IPS-11a (cell line): ENCODE data around the gene PDIA5.
A peak's percentile ranks its signal among the peaks of the same experiment; 100 is the strongest.

Experiments used
- H3K4me3 ChIP-seq: one replicate; pipeline ENCODE4 v1.5.1; 2013; ENCODE audit warnings: low read depth, low read length, control low read depth

Gene PDIA5

DNA sequence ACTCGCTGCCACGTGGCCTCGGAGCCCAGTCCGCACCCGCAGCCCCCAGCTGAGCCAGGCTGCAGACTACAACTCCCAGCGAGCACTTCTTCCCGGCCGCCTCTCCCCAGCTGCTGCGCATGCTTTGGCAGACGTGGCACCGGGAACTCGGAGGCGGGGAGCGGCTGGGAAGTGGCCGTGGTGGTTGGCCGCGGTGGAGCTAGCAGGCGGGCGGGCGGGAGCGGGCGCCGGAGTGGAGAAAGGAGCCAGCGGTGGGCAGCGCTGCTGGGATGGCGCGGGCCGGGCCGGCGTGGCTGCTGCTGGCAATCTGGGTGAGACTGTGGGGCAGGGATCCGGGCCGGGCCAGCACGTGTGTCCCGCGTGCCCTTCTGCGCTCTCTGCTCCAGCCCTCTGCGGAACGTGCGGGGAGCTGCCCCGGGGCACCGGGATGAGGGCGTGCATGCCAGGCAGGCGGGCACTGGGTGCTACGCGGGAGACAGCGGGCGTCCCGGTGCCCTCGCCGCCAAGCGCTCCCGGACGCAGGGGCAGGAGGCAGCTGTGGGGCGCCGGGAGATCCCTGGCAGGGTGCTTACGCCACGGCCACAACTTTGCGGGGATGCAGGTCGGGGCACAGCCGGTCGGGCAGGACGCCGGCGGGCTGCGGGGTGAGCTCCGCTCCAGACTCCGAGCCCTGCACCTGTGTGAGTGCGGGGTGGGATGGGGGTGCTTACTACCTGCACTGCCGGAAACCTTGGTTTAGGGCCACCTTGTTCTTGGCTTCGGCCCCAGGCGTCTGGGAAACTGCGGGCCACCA is at the start of gene PDIA5:
Gene PDIA5 (plus strand): TSS at position 130 of the 793 bp plus-strand sequence. CDS start 140 bp downstream, at position 270.
- peak within 1 kb of the TSS; percentile 81 for H3K4me3 ChIP-seq

DNA sequence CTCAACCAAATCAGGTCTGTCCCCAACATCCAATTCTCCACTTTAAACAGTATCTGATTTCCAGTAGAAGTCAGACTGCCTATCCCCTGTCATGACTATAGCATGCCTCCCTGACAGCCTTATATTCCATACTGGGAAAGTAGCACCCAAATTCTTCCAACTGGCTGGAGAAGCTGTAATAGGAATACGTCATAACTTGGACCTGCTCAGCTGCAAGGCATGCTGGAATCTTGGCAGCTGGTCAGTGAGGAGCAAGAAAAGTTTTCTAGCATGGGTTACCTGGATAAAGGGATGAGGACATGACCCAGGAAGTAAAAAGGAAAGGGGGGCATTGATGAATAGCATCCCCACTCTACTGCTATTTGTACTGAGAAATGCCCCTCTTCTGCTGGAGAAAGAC is 48.1 kb upstream of the PDIA5 start:
- H3K4me3 ChIP-seq, result no peak overlapping the region

DNA sequence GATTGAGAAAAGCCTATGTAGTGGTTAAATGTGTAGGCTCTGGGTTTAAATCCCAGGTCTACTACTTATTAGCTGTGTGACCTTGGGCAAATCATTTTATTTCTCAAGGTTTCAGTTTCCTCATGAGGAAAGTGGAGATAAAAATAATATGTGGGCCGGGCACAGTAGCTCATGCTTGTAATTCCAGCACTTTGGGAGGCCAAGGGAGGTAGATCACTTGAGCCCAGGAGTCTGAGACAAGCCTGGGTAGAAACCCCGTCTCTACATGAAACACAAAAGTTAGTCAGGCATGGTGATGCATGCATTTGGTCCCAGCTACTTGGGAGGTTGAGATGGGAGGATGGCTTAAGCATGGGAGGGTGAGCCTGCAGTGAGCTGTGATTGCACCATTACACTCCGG is 47.7 kb upstream of the PDIA5 start:
- H3K4me3 ChIP-seq, result no peak overlapping the region

DNA sequence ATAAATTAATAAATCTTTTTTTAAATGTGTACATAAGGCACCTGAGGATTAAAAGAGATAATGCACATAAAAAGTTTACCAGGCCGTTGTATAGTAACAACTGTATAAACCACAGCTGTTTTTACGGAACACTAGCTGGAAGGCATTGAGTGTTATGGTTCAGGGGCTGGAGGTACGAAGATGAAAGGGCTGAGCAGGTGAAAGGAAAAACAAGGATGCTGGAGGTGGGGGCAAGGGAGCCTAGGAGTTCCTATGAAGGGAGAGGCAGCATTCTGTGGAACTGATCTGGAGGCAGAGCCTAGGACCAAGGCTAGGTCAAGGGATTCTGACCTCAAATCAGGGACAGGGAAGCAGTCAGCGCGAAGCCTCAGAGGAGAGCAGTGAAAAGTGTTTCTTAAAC is 47.2 kb upstream of the PDIA5 start:
- no peak overlapping the region for H3K4me3 ChIP-seq

DNA sequence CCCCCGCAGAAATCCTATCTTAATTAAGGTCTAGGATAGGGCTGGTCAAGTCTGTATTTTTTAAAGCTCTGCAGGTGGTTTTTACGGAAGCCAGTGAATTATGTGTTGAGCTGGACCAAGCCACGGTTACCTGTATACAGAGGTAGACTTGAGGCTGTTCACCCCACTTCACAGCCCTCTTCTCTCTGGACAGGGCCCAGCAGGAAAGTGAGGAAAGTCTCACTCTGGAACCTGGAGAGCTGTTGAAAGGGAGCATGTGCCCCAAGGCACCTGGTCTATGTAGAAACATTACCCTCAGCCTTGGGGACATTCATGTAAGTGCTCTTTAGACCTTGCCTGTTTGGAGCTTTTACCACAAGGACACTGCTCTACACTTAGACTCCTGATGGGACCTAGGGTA is 46.1 kb upstream of the PDIA5 start:
- H3K4me3 ChIP-seq, result no peak overlapping the region

DNA sequence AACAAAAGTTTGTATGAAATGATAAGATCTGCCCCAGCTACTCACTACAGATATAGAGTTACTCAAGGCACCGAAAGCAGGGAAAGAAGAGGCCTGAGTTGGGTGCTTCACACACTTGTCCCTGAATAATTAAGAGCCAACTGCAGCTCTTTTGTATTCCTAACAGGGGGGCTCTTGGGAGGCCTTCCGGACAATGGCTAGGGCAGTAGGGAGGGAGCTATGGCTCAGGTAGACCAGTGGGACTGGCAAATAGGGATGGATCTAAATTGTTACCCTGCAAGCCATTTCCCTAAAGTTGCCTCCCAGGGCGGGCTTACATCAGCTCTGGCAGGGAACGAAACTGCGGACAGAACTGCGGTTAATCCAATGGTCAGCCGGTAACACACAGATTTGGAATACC is 45.4 kb upstream of the PDIA5 start:
- no peak overlapping the region for H3K4me3 ChIP-seq

DNA sequence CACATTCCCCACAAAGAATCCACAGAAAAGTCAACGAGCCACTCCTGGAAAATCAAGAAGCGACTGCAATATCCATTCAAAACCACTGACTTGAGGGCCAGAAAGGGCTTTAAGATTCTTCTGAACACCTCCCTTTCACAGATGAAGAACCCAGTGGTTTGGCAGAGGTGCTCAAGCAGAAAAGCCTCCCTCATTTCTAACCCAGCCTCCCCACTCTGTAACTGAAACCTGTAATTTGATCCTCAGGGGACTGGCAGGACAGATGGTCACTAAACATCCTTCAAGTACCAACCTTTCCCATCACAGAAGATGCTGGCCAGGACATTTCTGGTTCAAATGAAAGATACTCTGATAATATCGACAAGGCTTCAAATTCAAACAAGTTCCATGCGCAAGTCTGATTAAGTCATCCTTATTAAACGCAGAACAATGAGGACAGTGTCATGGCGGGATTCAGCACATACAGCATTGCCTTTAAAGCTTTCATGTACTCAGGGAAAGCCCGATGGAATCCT is 44.8 kb upstream of the PDIA5 start:
- H3K4me3 ChIP-seq, result no peak overlapping the region

DNA sequence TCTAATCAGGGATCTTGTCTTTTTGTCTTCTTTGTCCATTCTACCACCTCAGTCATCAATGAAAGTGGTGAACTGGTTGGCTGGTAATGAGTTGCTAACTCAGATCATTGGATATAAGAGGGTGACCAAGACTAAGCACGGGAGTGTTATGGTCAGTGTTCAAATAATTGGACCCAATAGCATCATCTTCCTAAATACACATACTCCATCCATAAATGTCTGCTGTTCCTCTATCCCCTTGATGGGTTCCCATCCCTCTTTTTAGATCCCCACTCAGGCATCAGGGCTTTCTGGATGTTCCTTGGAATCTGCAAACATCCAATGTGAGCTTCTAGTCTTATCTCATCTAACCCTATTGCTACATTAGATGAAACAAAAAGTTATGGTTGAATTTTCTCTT is 42.8 kb upstream of the PDIA5 start:
- H3K4me3 ChIP-seq, result no peak overlapping the region

DNA sequence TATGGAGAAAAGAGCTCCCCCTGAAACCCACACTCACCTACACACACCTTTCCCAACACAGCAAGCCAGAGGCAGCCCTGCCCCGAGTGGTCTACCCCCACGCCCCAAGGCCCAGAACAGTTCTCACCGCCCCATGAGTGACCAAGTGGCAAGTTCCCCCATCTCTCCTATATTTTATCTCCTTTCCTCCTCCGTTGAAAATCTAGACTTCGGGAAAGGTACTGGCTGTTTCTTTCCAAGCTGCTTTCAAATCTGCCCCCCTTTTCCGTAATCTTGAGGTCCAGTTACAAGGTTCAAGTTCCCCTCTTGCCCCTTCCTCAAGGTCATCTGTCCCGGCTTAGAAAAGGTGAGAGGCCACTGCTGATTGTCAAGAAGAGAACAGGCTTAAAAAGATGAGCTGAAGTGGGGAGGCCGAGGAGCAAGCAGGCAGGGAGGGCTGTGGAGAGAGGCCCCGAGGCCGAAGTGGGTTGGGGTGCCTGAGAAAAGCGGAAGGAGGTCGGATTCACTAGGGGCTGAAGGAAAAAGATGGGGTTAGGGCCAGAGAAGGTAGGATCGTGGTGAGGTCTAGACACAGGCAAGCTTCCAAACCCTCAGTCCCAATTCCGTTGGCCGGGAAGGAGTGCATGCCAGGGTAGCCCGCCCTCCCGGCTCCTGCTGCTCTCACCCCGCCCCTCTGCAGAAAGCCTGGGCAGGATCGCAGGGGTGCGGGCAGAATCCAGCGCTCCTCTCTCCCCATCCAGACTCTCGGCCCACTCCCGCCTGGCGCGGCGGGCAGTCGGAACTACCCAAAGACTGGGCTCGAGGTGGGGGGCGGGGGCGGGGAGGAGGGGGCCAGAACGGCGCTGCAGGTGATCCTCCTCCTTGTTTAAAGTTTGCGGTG is 40.9 kb upstream of the PDIA5 start:
- peak overlapping the region; percentile 74 for H3K4me3 ChIP-seq

DNA sequence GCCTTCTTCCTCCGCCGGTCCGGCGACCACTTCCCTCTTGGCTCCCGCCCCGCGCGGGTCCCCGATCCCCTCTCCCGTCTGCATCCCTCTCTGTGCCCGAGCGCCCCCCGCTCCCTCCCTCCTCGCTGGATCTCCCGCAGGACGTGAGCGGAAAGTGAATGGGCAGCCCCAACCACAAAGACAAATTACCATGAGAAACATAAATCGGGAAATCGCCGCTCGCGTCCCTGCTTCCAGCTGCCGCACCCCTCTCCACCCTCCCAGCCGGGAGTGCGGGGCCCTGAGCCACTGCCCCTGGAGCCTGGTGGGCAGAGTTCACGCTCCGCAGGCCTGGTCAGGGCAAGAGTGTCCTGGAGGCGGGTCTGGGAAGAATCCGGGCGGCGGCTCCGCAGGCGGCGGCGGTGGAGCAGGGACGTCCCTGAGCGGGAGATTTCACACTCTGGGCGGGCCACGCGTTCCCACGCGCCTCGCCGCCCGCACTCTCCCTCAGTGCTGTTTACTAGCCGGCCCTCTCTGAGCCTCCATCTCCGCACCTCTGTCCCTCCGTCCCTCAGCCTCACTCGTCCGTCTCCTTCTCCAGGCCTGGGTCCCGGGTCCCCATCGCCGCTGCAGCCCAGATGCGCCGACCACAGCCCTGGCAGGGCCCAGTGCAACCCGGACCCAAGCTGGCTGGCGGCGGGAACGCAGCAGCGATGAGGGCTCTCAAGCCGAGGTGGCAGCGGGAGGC is 40.1 kb upstream of the PDIA5 start:
- H3K4me3 ChIP-seq, result peak overlapping the region; percentile 74

DNA sequence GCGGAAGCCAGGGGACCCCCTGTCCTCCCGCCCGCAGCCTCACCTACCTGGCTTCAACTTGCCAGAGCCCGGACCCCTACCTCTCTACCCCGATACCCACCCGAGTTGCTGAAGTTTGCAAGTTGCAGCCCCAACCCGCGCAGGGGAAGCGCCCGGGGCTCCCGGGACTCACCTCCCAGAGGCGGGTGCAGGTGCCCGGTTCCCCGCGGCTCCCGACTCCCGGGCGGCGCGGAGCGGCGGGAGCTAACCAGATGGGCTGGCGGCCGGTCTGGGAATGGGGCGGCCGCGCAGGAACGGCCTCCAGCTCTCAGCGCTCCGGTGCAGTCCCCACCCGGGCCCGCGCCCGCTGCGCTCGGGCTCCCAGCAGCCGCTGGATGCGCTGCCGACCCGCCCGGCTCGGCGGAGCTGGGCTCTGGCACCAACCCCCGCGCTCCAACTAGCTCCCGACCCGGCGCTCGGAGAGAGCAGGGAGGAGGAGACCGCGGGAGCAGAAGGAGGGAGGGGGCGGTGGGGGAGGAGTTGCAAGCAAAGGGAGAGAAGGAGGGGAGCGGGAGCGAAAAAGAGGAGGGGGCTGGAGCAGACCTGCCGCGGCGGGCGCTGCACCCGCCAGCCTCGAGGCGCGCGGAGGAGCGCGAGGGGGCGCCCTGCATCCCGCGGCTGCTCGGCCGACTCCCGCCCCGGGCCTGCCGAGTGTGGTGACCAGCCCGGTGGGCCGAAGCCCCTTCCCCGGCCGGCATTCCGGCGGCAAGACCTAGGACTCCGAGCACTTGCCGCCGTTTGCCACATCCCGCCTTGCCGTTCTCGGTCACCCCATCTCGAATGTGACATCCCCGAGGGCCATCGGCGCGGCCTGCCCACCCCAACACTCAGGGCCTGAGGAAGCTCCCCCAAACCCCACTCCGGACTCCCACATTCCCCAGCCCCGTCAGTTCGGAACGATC is 39.3 kb upstream of the PDIA5 start, which contains the start of gene SEMA5B:
Gene SEMA5B (minus strand): TSS at position 472 of the 941 bp plus-strand sequence. CDS start 66,500 bp downstream, outside the sequence.
- H3K4me3 ChIP-seq, result peak within 1 kb of the TSS; percentile 74

DNA sequence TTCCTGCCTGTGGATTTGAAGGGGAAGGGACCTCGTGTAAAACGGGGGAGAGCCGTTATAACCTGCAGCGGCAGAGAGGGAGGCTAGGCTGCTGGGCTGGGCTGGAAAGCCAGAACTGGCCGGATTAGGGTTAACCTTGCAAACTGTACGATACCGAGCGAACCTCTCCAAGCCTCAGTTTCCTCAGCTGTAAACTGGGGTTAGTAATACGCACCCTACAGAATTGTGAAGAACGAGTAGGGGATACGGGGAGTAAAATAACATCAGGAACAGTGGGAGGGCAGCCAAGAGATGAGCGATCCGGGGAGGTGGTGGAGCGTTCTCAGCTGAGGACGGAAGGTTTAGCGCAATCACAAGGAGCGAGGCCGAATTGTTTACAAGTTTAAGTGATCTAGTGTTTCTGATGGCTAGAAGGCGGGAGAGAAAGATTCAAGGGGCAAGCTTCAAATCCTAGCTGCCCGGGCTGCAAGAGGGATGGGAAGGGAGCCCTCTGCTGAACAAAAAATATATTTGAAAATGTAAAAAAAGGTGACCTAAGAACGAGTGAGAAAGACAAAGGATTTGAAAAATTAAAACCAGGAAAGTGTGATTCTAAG is 38.5 kb upstream of the PDIA5 start:
- H3K4me3 ChIP-seq, result peak overlapping the region; percentile 74

DNA sequence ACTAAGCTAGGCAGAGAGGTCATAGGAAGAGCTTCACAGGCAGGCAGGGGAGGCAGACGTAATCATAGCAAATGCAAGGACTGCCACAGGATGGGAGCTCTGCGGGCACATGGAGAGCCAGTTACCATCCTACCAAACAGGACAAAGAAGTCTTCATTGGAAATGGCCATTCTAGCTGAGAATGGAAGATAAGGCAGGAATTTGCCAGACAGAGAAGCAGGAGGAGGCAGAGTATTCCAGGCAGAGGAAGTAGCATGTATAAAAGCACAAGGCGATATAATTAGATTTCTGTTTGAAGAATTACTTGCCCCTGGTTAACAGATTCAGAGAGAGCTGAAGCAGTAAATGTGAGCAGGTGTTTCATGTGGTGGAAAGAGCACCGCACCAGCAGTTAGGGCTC is 35.8 kb upstream of the PDIA5 start:
- no peak overlapping the region for H3K4me3 ChIP-seq

DNA sequence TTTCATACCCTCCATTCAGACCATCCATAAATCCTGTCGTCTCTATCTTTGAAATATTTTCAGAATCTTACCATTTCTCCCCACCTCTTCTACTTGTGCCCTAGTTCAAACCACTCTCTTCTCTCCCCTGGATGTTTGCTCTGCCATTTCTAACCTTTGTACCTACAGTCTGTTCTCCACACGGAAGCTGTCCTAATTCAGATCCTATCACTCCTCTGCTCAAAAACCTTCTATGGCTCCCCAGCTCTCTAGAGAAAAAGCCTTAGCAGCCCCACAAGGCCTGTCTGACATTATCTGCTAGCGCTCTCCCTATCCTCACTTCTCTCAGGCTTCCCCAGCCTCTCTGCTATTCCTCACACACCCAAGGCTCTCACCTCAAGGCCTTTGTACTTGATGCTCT is 34.8 kb upstream of the PDIA5 start:
- no peak overlapping the region for H3K4me3 ChIP-seq

DNA sequence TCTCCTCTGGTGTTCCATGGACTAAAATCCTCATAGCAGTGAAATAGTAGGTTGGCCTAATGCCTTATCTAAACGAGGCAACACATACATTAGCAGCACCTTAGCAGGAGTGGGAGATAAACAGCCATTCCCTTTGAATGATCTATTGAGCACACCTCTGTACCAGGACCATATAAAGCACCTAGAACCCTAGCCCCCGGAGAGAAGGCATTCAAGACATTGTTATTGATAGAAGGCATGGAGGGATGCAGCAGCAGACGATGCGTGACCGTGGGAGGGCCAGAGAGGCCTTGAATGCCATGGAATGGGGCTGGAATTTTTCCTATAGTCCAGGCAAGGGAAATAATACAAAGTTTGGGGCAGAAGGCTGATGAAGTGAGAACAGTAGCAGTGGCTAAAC is 32.7 kb upstream of the PDIA5 start:
- no peak overlapping the region for H3K4me3 ChIP-seq

DNA sequence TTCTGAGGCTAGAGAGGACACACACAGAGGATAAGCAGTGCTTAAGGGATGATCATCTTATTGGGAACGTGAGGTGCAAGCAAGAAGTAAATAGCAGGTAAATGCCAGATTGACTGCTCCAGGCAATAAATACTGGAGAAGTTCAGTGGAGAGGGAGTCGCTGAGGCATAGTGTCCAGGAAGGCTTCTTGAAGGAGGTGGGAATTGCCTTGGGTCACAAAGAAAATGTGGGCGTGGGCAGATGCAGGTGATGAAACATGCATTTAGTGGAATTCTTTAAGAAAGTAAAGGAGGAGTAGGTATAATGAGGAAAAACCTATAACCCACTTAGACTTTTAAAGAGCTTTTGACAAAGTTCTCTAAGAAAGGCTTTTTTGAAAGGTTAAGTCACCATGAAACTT is 31.8 kb upstream of the PDIA5 start:
- H3K4me3 ChIP-seq, result no peak overlapping the region

DNA sequence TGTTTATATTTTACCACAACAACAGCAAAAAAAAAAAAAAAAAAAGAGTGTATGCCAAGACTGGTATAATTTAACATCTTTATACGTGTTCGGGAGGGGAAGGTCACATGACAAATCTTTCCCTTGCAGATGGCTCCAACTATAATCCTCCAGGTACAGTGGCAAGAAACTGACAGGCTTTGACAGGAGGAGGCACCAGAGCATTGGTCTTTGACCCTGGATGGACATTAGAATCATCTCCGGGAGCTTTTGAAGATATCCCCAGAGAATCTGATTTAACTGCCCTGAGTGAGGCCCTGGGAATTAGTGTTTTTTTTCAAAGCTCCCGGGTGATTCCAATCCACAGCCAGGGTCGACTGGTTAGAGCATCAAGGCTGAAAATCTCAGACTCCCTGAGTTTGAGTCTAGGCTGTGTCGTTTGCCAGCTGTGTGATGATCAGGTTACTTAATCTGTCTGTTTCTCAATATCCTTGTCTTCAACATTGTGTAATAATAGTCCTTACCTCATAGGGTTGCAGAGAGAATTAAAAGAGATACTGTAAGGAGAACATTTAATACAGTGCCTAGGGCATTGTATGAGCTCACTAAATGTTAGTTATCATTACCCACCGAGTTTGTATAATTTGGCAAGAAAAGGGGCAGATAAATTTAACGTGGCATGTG is 30.3 kb upstream of the PDIA5 start:
- H3K4me3 ChIP-seq, result no peak overlapping the region

DNA sequence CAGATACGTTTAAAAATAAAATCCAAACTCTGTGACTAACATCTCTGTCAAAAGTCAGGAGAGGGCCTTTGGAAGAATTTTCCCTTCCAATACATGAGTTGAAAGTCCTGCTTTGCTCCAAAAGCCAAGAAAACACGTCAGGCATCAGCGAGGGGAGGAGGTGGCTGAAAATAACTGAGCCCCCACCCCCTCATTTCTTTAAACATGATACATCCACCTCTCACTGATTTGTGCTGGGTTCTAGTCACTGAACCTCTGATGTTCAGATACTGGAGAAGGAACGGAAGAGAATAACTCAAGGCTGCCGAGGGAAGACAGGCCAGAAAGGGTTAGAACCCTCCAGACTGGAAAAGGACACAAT is 29.8 kb upstream of the PDIA5 start:
- H3K4me3 ChIP-seq, result no peak overlapping the region

DNA sequence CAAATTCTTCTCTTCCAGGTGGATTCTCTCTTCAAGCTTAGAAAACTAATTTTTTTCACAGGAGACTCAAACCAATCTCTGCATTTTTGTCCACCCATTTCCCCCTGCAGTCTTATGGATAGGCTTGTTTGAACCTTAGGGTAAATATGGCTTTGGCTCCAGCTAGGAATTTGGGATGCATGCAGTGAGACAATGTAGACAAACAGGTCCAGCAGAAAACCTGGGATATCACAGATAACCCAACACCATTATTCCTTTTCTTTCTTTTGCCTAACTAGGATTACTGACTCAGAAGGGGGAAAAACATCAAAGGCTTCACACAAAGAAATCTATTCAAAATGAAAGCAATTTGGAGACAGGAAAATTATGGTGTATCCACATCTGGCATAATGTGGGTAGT is 28.1 kb upstream of the PDIA5 start:
- H3K4me3 ChIP-seq, result no peak overlapping the region
